Limb (tissue), 2 donors: Measurements from ENCODE around the gene NOP9.
A peak's percentile ranks its signal among the peaks of the same experiment; 100 is the strongest.
"Not testable (repeated sequence)": the region's sequence is repeated elsewhere in the genome, so short reads cannot be mapped to it uniquely, and the experiment has no call there.

Experiments
- DNase-seq, 2 donors: peaks; one replicate each; pipeline ENCODE4 v3.0.0-alpha.2; 2016; ENCODE audit errors: extremely low spot score in 2 of 2

The NOP9 gene

GRCh38 chr14:24327303-24327702, 27.7 kb downstream of the NOP9 start:
- no peak for DNase-seq

GRCh38 chr14:24327914-24328313, 28.3 kb downstream of the NOP9 start:
- DNase-seq, result not testable (repeated sequence)

- DNase-seq, result no peak
Measured at GRCh38 chr14:24329073-24329663, 29.5 kb downstream of the NOP9 start.

- DNase-seq, result no peak
Measured at GRCh38 chr14:24329736-24330135, 30.1 kb downstream of the NOP9 start.

GRCh38 chr14:24330973-24331674, 31.5 kb downstream of the NOP9 start:
- DNase-seq, result no peak

GRCh38 chr14:24331731-24332267, 32.1 kb downstream of the NOP9 start:
- no peak for DNase-seq

GRCh38 chr14:24332268-24332993, 32.8 kb downstream of the NOP9 start:
- DNase-seq, result peak; percentile 58 to 77

GRCh38 chr14:24334431-24335291, 35.0 kb downstream of the NOP9 start, which contains the start of gene ADCY4:
Gene ADCY4 (minus strand): TSS chr14:24335071. CDS start chr14:24334652, 419 bp downstream.
- DNase-seq, result no peak

GRCh38 chr14:24335461-24336171, 36.0 kb downstream of the NOP9 start:
- no peak for DNase-seq

GRCh38 chr14:24337144-24337823, 37.6 kb downstream of the NOP9 start:
- no peak for DNase-seq

GRCh38 chr14:24337824-24338175, 38.1 kb downstream of the NOP9 start:
- DNase-seq, result no peak

- DNase-seq, result no peak
Measured at GRCh38 chr14:24338843-24339242, 39.2 kb downstream of the NOP9 start.

- DNase-seq, result no peak
Measured at GRCh38 chr14:24339284-24340151, 39.9 kb downstream of the NOP9 start, which contains the start of gene RIPK3. Gene RIPK3 (minus strand): TSS chr14:24339991. CDS start chr14:24339826, 165 bp downstream.

- DNase-seq, result no peak
Measured at GRCh38 chr14:24340606-24341005, 41.0 kb downstream of the NOP9 start.

GRCh38 chr14:24342889-24343288, 43.2 kb downstream of the NOP9 start:
- no peak for DNase-seq

- no peak for DNase-seq
Measured at GRCh38 chr14:24343795-24344660, 44.4 kb downstream of the NOP9 start.

- no peak for DNase-seq
Measured at GRCh38 chr14:24347134-24347533, 47.5 kb downstream of the NOP9 start.

GRCh38 chr14:24348186-24348585, 48.5 kb downstream of the NOP9 start:
- DNase-seq, result no peak
